Stimulated activated CD4-positive, alpha-beta T cell treated with anti-CD3 and anti-CD28 coated beads, Interleukin-1b, Interleukin-23, amount 100 ng/mL, for 48 hours (primary cell): ENCODE data around the gene DGKH.

Experiments used
- DNase-seq: peaks from one replicate; pipeline ENCODE4 v3.0.0-alpha.2; 2020

The DGKH gene

GRCh38 chr13:42283574-42283973 lies 235.1 kb downstream of the DGKH start:
- DNase-seq: no peak

DNA sequence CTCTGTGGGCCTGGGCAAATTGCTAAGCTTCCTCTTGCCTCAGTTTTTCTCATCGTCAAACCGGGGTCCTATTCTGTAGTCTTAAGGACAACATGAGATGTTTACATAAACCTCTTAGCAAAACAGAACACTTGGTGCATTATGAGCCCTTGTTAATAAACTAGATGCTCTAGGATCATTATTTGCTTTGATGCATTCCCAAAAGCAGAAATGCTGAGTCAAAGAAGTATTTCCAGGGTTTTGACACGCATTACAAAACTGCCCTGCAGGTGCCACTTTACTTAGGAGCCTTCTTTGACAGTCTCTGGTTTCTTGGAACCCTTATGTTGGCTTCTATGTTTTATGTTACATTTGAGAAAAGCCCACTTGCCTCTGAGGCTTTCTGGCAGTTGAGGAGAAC lies 235.6 kb downstream of the DGKH start:
- DNase-seq: no peak
